ENCODE measurements around the gene GBE1. TPM values are rescaled to one million over a fixed set of nuclear protein-coding genes. Genes with fewer than 3 reads are reported as not detected.
"Not testable (repeated sequence)": the region's sequence is repeated elsewhere in the genome, so short reads cannot be mapped to it uniquely, and the experiment has no call there.

GBE1 gene
- total RNA-seq, 4 donors from 2014 or later = 22.2 to 27.8 (median 25.3) TPM

DNA sequence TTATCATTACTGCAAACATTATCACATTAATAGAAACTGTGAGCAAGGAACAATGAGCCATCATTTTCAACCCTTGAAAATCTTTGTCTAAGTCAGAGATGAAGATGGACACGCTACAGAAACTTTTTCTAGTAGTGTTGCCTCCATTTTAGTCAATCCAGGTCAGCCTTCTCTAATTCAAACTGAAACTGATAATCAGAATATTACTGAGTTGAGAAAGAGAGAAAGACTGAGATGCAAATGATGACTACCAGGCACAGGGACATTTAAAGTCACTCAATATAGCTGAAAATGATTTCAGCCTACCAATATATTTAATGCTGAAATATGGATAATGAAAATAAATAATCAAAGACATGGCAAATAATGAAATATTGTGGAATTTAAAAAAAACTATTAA, 261.4 kb downstream of the GBE1 start:
- Histone ChIP-seq H3K27me3 (no peaks in the 10 kb centered on the region), H3K9me3 (no peaks in the 10 kb centered on the region), H3K27ac (replicated peaks in 1 of 4) (no peak overlapping the region), H3K4me1 (no peaks in the 10 kb centered on the region), H3K4me3 (no peak overlapping the region), H3K36me3 (peaks cover 0 to 23% (median 0%) of the 10 kb centered on the region in 4 donors)
- WGBS = 95% methylated on average over 1 of the region's 1 CpG
- intact Hi-C loops (cut with DNase I) = no loop called here
- no peak for DNase-seq (ENCODE audit: extremely low spot score)
- TF ChIP-seq, protein P1, sequence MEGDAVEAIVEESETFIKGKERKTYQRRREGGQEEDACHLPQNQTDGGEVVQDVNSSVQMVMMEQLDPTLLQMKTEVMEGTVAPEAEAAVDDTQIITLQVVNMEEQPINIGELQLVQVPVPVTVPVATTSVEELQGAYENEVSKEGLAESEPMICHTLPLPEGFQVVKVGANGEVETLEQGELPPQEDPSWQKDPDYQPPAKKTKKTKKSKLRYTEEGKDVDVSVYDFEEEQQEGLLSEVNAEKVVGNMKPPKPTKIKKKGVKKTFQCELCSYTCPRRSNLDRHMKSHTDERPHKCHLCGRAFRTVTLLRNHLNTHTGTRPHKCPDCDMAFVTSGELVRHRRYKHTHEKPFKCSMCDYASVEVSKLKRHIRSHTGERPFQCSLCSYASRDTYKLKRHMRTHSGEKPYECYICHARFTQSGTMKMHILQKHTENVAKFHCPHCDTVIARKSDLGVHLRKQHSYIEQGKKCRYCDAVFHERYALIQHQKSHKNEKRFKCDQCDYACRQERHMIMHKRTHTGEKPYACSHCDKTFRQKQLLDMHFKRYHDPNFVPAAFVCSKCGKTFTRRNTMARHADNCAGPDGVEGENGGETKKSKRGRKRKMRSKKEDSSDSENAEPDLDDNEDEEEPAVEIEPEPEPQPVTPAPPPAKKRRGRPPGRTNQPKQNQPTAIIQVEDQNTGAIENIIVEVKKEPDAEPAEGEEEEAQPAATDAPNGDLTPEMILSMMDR (IDR thresholded peaks at IDR 0.05) = no peak
- TF ChIP-seq EP300 (IDR thresholded peaks at IDR 0.05) (no peak), POLR2A (IDR thresholded peaks at IDR 0.05; ENCODE audit: low read depth) (no peak), POLR2AphosphoS5 (IDR thresholded peaks at IDR 0.05) (no peak)

DNA sequence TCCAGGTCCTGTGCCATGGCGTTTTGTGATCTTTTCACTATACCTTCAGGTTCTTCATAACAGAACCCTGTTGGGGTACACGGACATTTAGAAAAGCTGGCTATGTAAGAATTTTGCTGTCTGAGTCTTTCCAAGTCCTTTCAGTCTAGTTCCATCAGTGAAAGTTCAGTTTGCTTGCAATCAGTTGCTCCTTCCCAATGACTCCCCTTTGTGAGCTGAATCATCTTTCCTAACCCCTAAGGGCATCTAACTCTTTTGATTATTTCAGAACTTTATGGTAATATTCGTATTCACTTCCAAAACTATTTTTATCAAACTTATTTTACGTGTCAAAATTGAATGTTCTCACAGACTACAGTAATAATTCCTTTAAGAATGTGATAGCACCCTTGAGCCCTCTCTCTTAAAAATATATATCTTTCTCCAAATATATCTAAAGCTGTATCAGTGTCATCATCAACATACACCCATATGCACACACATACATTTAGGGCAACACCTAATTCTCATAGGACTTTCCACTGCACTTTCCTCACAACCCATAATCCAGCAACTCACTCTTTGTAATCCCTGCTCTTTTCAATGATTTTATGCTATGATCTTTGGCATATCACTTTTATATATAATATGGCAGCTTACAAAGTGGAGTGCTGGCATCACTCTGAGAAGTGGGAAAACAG, 263.7 kb downstream of the GBE1 start:
- Histone ChIP-seq H3K36me3 (peaks cover 0 to 17% (median 0%) of the 10 kb centered on the region in 4 donors), H3K9me3 (no peaks in the 10 kb centered on the region), H3K27me3 (no peaks in the 10 kb centered on the region), H3K4me3 (no peak overlapping the region), H3K27ac (replicated peaks in 1 of 4) (no peak overlapping the region), H3K4me1 (no peaks in the 10 kb centered on the region)
- no peak for TF ChIP-seq POLR2A (IDR thresholded peaks at IDR 0.05; ENCODE audit: low read depth)
- TF ChIP-seq, protein P1 (IDR thresholded peaks at IDR 0.05) = no peak
- no peak for TF ChIP-seq EP300 (IDR thresholded peaks at IDR 0.05)
- no peak for TF ChIP-seq POLR2AphosphoS5 (IDR thresholded peaks at IDR 0.05)
- WGBS = 87% methylated on average over 4 of the region's 4 CpGs
- DNase-seq (ENCODE audit: extremely low spot score) = no peak
- intact Hi-C loops (cut with DNase I) = loop anchor here (10.0 kb wide), 1 partner anchor 637 kb away; no protein-coding TSS in a partner anchor

DNA sequence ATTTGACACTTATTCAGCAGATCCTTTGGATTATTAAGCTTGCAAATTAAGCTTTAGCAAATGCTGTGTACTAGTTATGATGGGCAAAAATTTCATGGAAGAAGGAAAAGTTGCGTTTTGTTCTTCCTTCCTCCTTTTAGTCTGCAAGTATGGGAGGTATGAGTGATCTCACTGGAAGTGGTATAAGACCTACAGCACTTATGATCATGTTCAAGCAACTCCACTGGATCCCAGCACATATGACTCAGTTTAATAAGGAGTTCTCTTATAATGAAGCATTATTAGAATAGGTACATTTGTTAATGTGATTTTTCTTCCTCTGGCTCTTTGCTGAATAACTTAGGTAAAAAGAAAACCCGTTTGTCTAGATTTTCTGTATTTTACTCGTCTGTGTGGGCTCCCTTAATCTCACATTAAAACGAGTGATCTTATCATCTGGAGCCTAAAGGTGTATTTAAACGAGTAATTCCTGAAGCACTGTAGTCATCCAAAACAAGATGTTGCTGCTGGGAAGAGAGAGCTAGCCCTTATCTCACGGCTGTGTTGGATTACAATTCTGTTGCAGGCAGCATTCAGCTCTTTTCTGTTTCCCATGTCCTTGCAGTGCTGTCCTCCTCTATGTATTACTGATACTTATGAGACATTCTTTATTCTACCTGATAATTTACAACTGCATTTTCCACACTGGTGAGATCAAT, 264.9 kb downstream of the GBE1 start:
- no peak overlapping the region for H3K27ac ChIP-seq (replicated peaks in 1 of 4)
- no peak overlapping the region for H3K4me3 ChIP-seq
- DNase-seq (ENCODE audit: extremely low spot score) = no peak
- WGBS = 85% methylated on average over 6 of the region's 6 CpGs
- peaks cover 0 to 17% (median 0%) of the 10 kb centered on the region in 4 donors for H3K36me3 ChIP-seq
- no peak for TF ChIP-seq POLR2AphosphoS5 (IDR thresholded peaks at IDR 0.05)
- peaks cover 0 to 8% (median 5%) of the 10 kb centered on the region in 4 donors for H3K4me1 ChIP-seq
- intact Hi-C loops (cut with DNase I) = loop anchor here (10.0 kb wide), 1 partner anchor 638 kb away; no protein-coding TSS in a partner anchor
- no peaks in the 10 kb centered on the region for H3K9me3 ChIP-seq
- no peaks in the 10 kb centered on the region for H3K27me3 ChIP-seq

DNA sequence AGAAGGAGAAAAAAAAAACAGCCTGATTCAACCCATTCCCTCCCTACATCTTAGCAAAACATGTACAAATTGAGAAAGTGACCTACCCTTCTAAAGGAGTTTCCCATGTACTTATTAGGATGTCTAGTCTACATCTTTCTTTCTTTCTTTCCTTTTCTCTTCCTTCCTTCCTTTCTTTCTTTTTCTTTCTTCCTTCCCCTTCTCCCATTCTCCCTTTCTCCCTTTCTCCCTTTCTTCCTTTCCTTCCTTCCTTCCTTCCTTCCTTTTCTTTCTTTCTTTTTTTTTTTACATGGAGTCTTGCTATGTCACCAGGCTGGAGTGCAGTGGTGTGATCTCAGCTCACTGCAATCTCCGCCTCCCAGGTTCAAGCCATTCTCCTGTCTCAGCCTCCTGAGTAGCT, 269.0 kb downstream of the GBE1 start:
- H3K4me3 ChIP-seq; H3K27me3 ChIP-seq; H3K9me3 ChIP-seq; DNase-seq (ENCODE audit: extremely low spot score): not testable (repeated sequence)
- Histone ChIP-seq H3K36me3 (peaks cover 0 to 12% (median 0%) of the 10 kb centered on the region in 4 donors), H3K27ac (replicated peaks in 1 of 4) (peak overlapping the region; percentile 31 to 52 (median 44)), H3K4me1 (peaks cover 0 to 15% (median 8%) of the 10 kb centered on the region in 4 donors)
- WGBS = 96% methylated on average over 1 of the region's 1 CpG
- intact Hi-C loops (cut with DNase I) = loop anchor here (10.0 kb wide), 1 partner anchor 642 kb away; no protein-coding TSS in a partner anchor

DNA sequence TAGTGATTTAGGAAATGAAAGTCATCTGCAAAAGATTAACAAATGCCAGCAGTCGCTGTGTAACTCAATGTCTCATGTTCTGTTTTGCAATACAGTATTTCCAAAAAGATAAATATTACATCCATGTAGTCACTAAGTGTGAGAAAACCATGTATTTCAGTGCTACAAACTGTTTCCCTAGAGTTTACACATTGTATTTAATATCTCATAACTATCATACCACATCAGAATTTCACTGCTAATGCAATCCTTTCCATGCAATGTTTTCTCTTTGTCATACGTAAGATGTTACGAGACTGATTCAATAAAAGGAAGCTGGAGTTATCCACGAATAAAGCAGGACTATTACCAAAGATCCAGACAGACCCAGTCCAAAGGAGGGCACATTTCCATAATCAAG, 269.4 kb downstream of the GBE1 start:
- Histone ChIP-seq H3K4me3 (no peak overlapping the region), H3K9me3 (no peaks in the 10 kb centered on the region), H3K27me3 (no peaks in the 10 kb centered on the region), H3K4me1 (peaks cover 0 to 15% (median 8%) of the 10 kb centered on the region in 4 donors), H3K36me3 (peaks cover 0 to 9% (median 0%) of the 10 kb centered on the region in 4 donors), H3K27ac (replicated peaks in 1 of 4) (peak overlapping the region; percentile 31 to 45 (median 40))
- intact Hi-C loops (cut with DNase I) = loop anchor here (10.0 kb wide), 1 partner anchor 643 kb away; no protein-coding TSS in a partner anchor
- WGBS = 62% methylated on average over 4 of the region's 4 CpGs
- TF ChIP-seq EP300 (IDR thresholded peaks at IDR 0.05) = no peak
- peak in 1 of 2 donors; percentile 29 for TF ChIP-seq POLR2AphosphoS5 (IDR thresholded peaks at IDR 0.05)
- no peak for TF ChIP-seq POLR2A (IDR thresholded peaks at IDR 0.05; ENCODE audit: low read depth)
- TF ChIP-seq, protein P1 (IDR thresholded peaks at IDR 0.05) = no peak
- no peak for DNase-seq (ENCODE audit: extremely low spot score)
